Myocyte (in vitro differentiated cells): ENCODE results near the gene DDX27. TPM values are rescaled to one million over a fixed set of nuclear protein-coding genes. Genes with fewer than 3 reads are reported as not detected.

Experiments used
- DNase-seq: peaks from one replicate; pipeline ENCODE4 v3.0.0-alpha.2; 2012; ENCODE audit warnings: low read depth
- total RNA-seq: library from RNA; depleted of rRNA; stranded (reverse); fragments of >200 nt; gene quantifications from 2 replicates; pipeline ENCODE4 v1.2.3, GENCODE V29; 2014

The DDX27 gene
- total RNA-seq, 1 donor from 2014 or later: 33.7 TPM

DNA sequence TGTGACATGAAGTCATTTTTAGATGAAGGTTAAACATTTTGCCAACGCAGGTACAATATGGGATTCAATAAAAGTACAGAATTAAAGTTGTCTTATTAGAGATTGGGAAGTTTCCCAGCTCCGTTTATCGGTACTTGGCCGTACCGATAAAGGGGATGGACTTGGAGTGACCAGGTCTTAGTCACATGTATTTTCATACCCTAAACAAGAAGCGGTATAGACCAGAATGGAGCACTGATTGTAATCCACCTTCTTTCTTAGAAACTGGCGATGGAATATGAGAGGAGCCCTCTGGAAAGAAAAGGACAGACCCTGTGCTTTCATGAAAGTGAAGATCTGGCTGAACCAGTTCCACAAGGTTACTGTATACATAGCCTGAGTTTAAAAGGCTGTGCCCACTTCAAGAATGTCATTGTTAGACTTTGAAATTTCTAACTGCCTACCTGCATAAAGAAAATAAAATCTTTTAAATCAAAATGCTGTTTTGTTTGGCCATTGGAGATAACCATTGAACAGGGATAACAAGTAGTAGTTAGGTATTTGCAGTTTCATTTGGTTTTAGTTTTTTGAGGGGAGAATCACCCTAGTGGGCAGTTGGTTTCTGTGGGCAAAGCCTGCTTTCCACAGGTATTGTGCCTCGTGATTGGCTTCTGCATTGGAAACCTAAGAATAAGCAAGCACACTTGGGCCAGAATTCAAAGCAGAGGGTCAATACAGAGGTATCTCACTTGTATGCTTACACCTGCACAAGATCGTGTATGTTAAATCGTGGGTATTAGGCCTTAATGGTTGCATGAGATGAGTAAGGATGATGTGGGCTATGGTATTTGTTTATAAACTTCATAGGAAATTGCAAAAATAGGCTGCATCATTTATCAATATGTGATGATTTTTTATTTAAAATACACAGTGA is 69.8 kb downstream of the DDX27 start:
- DNase-seq: no peak

DNA sequence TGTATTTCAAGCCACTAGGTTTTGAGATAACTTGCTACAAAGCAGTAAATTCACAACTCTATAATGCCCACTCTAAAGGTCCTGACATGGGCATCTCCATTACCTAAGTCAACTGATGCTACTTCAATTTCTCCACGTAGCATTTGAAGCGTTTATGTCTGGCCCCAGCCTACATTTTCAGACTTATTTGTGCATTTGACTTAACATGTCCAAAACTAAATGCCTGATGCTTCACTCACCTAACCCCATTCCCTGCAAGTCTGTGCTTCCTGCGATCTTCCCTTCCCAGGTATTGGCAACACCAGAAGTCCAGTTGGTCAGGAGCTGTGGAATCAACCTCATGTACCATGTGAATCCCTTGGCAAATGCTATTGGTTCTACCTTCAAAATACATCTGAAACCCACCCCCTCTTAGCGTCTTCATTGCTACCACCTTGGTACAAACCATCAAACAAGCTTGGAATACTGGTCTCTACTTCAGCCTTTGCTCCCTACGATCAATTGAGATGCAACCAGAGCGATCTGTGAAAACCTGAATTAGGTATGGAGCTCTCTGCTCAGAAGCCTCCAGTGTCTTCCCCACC is 71.5 kb downstream of the DDX27 start:
- DNase-seq: no peak

- no peak for DNase-seq
Measured at GRCh38 chr20:49291200-49291599, 72.0 kb downstream of the DDX27 start.

DNA sequence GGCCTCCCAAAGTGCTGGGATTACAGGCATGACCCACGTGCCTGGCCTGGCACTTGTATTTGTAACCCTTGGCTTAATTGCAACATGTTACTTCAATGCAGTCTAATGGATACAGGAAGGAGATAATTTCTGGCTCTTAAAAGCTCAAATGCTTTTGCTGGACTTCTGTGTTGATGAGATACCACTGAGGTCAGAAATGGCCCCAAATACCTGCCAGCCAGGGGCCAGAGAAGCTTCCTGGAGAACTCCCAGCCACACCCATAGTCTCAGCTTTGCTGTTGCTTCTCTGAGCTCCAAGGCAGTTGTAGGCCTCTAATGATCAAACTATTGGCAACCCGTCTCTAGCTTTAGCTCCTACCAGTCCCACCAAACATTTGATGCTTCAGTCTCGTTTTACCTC is 72.8 kb downstream of the DDX27 start:
- DNase-seq: no peak

- no peak for DNase-seq
Measured at GRCh38 chr20:49293122-49293521, 73.9 kb downstream of the DDX27 start.

Other genes starting within 250 kb of the DDX27 start
- gene CSE1L, start 173.1 kb upstream of the DDX27 start, total RNA-seq: 70.1 and 78.5 TPM in 2 replicates
- gene STAU1, start 31.1 kb upstream of the DDX27 start, total RNA-seq: 80.7 and 84.7 TPM in 2 replicates
- gene ZNFX1, start 58.6 kb downstream of the DDX27 start, total RNA-seq: 32.8 and 42.6 TPM in 2 replicates